ENCODE measurements around the gene ATXN7L2.
A peak's percentile ranks its signal among the peaks of the same experiment; 100 is the strongest.

ATXN7L2 gene

GRCh38 chr1:109497449-109498160 lies 13.9 kb downstream of the ATXN7L2 start:
- no peak overlapping the region for H3K27ac ChIP-seq (ENCODE audit: low read depth, low read length)
- H3K27me3 ChIP-seq (ENCODE audit: control insufficient read depth, low read length), result no peaks in the 10 kb centered on the region
- H3K4me1 ChIP-seq (ENCODE audit: control insufficient read depth, low read length), result peaks cover 13% of the 10 kb centered on the region
- no peak overlapping the region for H3K4me2 ChIP-seq (ENCODE audit: low read length)
- H3K4me3 ChIP-seq (ENCODE audit: low read length), result no peak overlapping the region
- H3K36me3 ChIP-seq (ENCODE audit: control insufficient read depth, low read length), result peaks cover 30% of the 10 kb centered on the region
- no peaks in the 10 kb centered on the region for H3K9me2 ChIP-seq (replicated peaks; ENCODE audit: control insufficient read depth, low read length)
- peaks cover 17% of the 10 kb centered on the region for H3K79me2 ChIP-seq (ENCODE audit: control insufficient read depth, low read length)
- H3K9me3 ChIP-seq (ENCODE audit: control insufficient read depth, insufficient read depth, low read length), result no peaks in the 10 kb centered on the region
- no peak for TF ChIP-seq CTCF (IDR thresholded peaks at IDR 0.05; ENCODE audit: low read depth, low read length, poor library complexity, severe bottlenecking)
- no peak for TF ChIP-seq EZH2phosphoT487 (IDR thresholded peaks at IDR 0.05; ENCODE audit: borderline replicate concordance, low read length)
- H4K20me1 ChIP-seq (ENCODE audit: control insufficient read depth, insufficient read depth, low read depth, low read length), result no peaks in the 10 kb centered on the region
- no peaks in the 10 kb centered on the region; the same call in 1 of the 2 replicates for H3F3A ChIP-seq (ENCODE audit: control insufficient read depth, insufficient read depth)

- peaks cover 12% of the 10 kb centered on the region for H3K4me1 ChIP-seq (ENCODE audit: control insufficient read depth, low read length)
- no peaks in the 10 kb centered on the region for H3K9me2 ChIP-seq (replicated peaks; ENCODE audit: control insufficient read depth, low read length)
- no peaks in the 10 kb centered on the region; the same call in 1 of the 2 replicates for H3F3A ChIP-seq (ENCODE audit: control insufficient read depth, insufficient read depth)
- H3K4me3 ChIP-seq (ENCODE audit: low read length), result no peak overlapping the region
- no peak for TF ChIP-seq EZH2phosphoT487 (IDR thresholded peaks at IDR 0.05; ENCODE audit: borderline replicate concordance, low read length)
- peak; percentile 53 for TF ChIP-seq CTCF (IDR thresholded peaks at IDR 0.05; ENCODE audit: low read depth, low read length, poor library complexity, severe bottlenecking)
- H3K79me2 ChIP-seq (ENCODE audit: control insufficient read depth, low read length), result peaks cover 17% of the 10 kb centered on the region
- H3K27me3 ChIP-seq (ENCODE audit: control insufficient read depth, low read length), result no peaks in the 10 kb centered on the region
- peaks cover 30% of the 10 kb centered on the region for H3K36me3 ChIP-seq (ENCODE audit: control insufficient read depth, low read length)
- H4K20me1 ChIP-seq (ENCODE audit: control insufficient read depth, insufficient read depth, low read depth, low read length), result no peaks in the 10 kb centered on the region
- H3K27ac ChIP-seq (ENCODE audit: low read depth, low read length), result no peak overlapping the region
- H3K4me2 ChIP-seq (ENCODE audit: low read length), result no peak overlapping the region
- no peaks in the 10 kb centered on the region for H3K9me3 ChIP-seq (ENCODE audit: control insufficient read depth, insufficient read depth, low read length)
These were observed 14.6 kb downstream of the ATXN7L2 start for GRCh38 chr1:109498161-109498801.

GRCh38 chr1:109499081-109499480 lies 15.4 kb downstream of the ATXN7L2 start:
- H3K27me3 ChIP-seq (ENCODE audit: control insufficient read depth, low read length), result no peaks in the 10 kb centered on the region
- H3K36me3 ChIP-seq (ENCODE audit: control insufficient read depth, low read length), result peaks cover 28% of the 10 kb centered on the region
- no peaks in the 10 kb centered on the region for H3F3A ChIP-seq (ENCODE audit: control insufficient read depth, insufficient read depth)
- no peak overlapping the region for H3K4me2 ChIP-seq (ENCODE audit: low read length)
- no peaks in the 10 kb centered on the region for H3K9me2 ChIP-seq (replicated peaks; ENCODE audit: control insufficient read depth, low read length)
- H3K79me2 ChIP-seq (ENCODE audit: control insufficient read depth, low read length), result peaks cover 17% of the 10 kb centered on the region
- TF ChIP-seq CTCF (IDR thresholded peaks at IDR 0.05; ENCODE audit: low read depth, low read length, poor library complexity, severe bottlenecking), result no peak
- no peak for TF ChIP-seq EZH2phosphoT487 (IDR thresholded peaks at IDR 0.05; ENCODE audit: borderline replicate concordance, low read length)
- no peak overlapping the region for H3K4me3 ChIP-seq (ENCODE audit: low read length)
- H4K20me1 ChIP-seq (ENCODE audit: control insufficient read depth, insufficient read depth, low read depth, low read length), result no peaks in the 10 kb centered on the region
- no peaks in the 10 kb centered on the region for H3K9me3 ChIP-seq (ENCODE audit: control insufficient read depth, insufficient read depth, low read length)
- peaks cover 7% of the 10 kb centered on the region for H3K4me1 ChIP-seq (ENCODE audit: control insufficient read depth, low read length)
- no peak overlapping the region for H3K27ac ChIP-seq (ENCODE audit: low read depth, low read length)

All from DOHH2 (cell line).